ENCODE measurements around the gene CHAF1B. TPM values are rescaled to one million over a fixed set of nuclear protein-coding genes. Genes with fewer than 3 reads are reported as not detected.

Gene CHAF1B
- total and polyA plus RNA-seq, 9 of the 15 experiments (the other 6 are each of a cell fraction or from before 2014, with no cell fraction given) = 7.5 to 36.8 (median 21.0) TPM

- TF ChIP-seq, protein P1, sequence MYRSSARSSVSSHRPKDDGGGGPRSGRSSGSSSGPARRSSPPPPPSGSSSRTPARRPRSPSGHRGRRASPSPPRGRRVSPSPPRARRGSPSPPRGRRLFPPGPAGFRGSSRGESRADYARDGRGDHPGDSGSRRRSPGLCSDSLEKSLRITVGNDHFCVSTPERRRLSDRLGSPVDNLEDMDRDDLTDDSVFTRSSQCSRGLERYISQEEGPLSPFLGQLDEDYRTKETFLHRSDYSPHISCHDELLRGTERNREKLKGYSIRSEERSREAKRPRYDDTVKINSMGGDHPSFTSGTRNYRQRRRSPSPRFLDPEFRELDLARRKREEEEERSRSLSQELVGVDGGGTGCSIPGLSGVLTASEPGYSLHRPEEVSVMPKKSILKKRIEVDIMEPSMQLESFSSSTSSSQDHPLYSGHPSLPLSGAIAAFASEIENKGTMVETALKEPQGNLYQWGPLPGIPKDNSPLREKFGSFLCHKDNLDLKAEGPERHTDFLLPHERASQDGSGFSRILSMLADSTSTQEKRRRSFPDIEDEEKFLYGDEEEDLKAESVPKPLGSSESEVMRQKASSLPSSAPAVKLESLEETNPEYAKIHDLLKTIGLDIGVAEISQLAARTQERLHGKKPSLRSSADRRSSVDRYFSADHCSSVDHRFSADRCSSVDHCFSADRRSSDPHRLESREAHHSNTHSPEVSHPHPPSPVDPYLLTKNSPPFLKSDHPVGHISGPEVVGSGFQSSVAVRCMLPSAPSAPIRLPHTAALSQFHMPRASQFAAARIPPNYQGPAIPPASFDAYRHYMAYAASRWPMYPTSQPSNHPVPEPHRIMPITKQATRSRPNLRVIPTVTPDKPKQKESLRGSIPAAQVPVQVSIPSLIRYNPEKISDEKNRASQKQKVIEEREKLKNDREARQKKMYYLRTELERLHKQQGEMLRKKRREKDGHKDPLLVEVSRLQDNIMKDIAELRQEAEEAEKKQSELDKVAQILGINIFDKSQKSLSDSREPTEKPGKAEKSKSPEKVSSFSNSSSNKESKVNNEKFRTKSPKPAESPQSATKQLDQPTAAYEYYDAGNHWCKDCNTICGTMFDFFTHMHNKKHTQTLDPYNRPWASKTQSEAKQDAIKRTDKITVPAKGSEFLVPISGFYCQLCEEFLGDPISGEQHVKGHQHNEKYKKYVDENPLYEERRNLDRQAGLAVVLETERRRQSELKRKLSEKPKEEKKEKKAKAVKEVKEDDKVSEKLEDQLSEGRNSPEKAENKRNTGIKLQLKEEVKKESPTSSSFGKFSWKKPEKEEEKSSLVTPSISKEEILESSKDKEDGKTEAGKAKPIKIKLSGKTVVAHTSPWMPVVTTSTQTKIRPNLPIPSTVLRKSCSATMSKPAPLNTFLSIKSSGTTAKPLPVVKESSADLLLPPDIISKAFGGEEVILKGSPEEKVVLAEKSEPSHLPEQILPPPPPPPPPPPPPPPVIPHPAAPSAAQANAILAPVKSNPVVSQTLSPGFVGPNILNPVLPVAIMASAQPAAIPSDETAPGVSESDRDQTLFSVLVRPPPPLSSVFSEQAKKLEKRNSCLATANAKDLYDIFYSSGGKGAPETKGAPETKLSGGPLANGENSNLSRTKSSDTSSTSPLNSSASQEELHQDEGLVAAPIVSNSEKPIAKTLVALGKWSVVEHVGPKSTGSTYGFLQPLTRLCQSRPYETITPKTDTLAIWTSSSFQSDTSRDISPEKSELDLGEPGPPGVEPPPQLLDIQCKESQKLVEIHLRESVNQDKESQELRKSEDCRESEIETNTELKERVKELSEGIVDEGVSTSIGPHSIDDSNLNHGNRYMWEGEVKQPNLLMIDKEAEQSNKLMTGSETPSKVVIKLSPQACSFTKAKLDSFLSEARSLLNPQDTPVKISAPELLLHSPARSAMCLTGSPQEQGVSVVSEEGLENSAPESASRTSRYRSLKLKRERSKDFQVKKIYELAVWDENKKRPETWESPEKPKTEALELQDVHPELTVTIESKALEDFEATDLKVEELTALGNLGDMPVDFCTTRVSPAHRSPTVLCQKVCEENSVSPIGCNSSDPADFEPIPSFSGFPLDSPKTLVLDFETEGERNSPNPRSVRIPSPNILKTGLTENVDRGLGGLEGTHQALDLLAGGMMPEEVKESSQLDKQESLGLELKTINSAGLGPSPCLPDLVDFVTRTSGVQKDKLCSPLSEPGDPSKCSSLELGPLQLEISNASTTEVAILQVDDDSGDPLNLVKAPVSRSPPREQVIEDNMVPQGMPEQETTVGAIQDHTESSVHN (IDR thresholded peaks at IDR 0.05; ENCODE audit: borderline replicate concordance in 1 of 2, low read depth in 1 of 2) = peak in 1 of 2 experiments; percentile 92; a peak in 2 of 4 replicates
- no peak for TF ChIP-seq ZC3H11A (IDR thresholded peaks at IDR 0.05; ENCODE audit: low read depth, low read length)
- TF ChIP-seq CAMTA2 (CRISPR knock-in tag; conservative IDR thresholded peaks at IDR 0.05) = no peak
- no peak for TF ChIP-seq FOXA1 (IDR thresholded peaks at IDR 0.05; ENCODE audit: borderline replicate concordance)
- no peak for TF ChIP-seq ZNF511 (CRISPR knock-in tag; IDR thresholded peaks at IDR 0.05)
- TF ChIP-seq, protein P2, sequence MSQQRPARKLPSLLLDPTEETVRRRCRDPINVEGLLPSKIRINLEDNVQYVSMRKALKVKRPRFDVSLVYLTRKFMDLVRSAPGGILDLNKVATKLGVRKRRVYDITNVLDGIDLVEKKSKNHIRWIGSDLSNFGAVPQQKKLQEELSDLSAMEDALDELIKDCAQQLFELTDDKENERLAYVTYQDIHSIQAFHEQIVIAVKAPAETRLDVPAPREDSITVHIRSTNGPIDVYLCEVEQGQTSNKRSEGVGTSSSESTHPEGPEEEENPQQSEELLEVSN (IDR thresholded peaks at IDR 0.05; ENCODE audit: borderline replicate concordance in 1 of 2, extremely low read depth in 1 of 2, insufficient read depth in 1 of 2, insufficient read length in 1 of 2, low read depth in 1 of 2, low read length in 1 of 2, poor library complexity in 1 of 2, severe bottlenecking in 1 of 2) = peak in 1 of 2 experiments; percentile 20
- no peak for TF ChIP-seq PHTF2 (CRISPR knock-in tag; IDR thresholded peaks at IDR 0.05)
- TF ChIP-seq TCF7 (IDR thresholded peaks at IDR 0.05; ENCODE audit: borderline replicate concordance) = peak; percentile 65; the same call in 1 of the 2 replicates
- no peak for TF ChIP-seq COPS2 (conservative IDR thresholded peaks at IDR 0.05)
- peak; percentile 41; the same call in 1 of the 2 replicates for TF ChIP-seq DEAF1 (CRISPR knock-in tag; IDR thresholded peaks at IDR 0.05)
- peak; percentile 100 for TF ChIP-seq PHF21A (IDR thresholded peaks at IDR 0.05; ENCODE audit: borderline replicate concordance, low read depth)
Observed at GRCh38 chr21:36429947-36430546, 44.9 kb downstream of the CHAF1B start (continued).
